HepG2 (cell line): ENCODE measurements around the gene GPR149.

Source experiments
- ATF2 ChIP-seq: sonication (generic); formaldehyde crosslinking; IDR thresholded peaks from 2 replicates; pipeline ENCODE4 v1.4.0; 2020; ENCODE audit warnings: missing genetic modification reagents
- CREM ChIP-seq, 2 experiments: sonication (generic) in 1 of 2; formaldehyde crosslinking in 1 of 2; IDR thresholded peaks; 2 replicates each; pipeline versions ENCODE4 v1.4.0 to v1.6.1; 2016 to 2020; ENCODE audit warnings: antibody characterized with exemption in 1 of 2, mild to moderate bottlenecking in 1 of 2, missing genetic modification reagents in 1 of 2
- ELK4 ChIP-seq: sonication (generic); formaldehyde crosslinking; IDR thresholded peaks from 2 replicates; pipeline ENCODE4 v1.9.0; 2021; ENCODE audit warnings: missing genetic modification reagents, borderline replicate concordance
- HMGXB4 ChIP-seq, 2 experiments: sonication (generic) in 1 of 2; formaldehyde crosslinking in 1 of 2; IDR thresholded peaks; 2 replicates each; pipeline versions ENCODE4 v1.4.0 to v1.6.1; 2018 to 2020; ENCODE audit warnings: missing genetic modification reagents in 2 of 2, borderline replicate concordance in 1 of 2, low read depth in 1 of 2, mild to moderate bottlenecking in 1 of 2, missing biosample characterization in 1 of 2
- IRF9 ChIP-seq: sonication (generic); formaldehyde crosslinking; IDR thresholded peaks from 2 replicates; pipeline ENCODE4 v1.8.0; 2022; ENCODE audit warnings: missing genetic modification reagents, mild to moderate bottlenecking, borderline replicate concordance
- KDM2A ChIP-seq: sonication (generic); formaldehyde crosslinking; IDR thresholded peaks from 2 replicates; pipeline ENCODE4 v1.4.0; 2020; ENCODE audit warnings: low read depth, missing genetic modification reagents, borderline replicate concordance
- POLR2A ChIP-seq, 2 experiments: IDR thresholded peaks; 2 replicates each; pipeline ENCODE4 v1.6.1; 2011; ENCODE audit warnings: low read depth in 2 of 2, low read length in 2 of 2, mild to moderate bottlenecking in 1 of 2, moderate library complexity in 1 of 2; ENCODE audit not compliant: insufficient read depth in 1 of 2
- POLR2AphosphoS2 ChIP-seq: IDR thresholded peaks from 2 replicates; pipeline ENCODE4 v1.6.1; 2011; ENCODE audit warnings: low read depth, low read length, improper control_type of control experiment

- no peak for TF ChIP-seq POLR2AphosphoS2
- no peak for TF ChIP-seq KDM2A (CRISPR knock-in tag)
- TF ChIP-seq IRF9 (CRISPR knock-in tag) = no peak
- no peak for TF ChIP-seq ELK4 (CRISPR knock-in tag)
- TF ChIP-seq POLR2A (IDR thresholded peaks at IDR 0.05; ENCODE audit: insufficient read depth in 1 of 2, low read depth in 2 of 2, low read length in 2 of 2) = no peak
- TF ChIP-seq CREM (IDR thresholded peaks at IDR 0.05) = no peak
- TF ChIP-seq CREM (CRISPR knock-in tag; IDR thresholded peaks at IDR 0.05) = no peak
- TF ChIP-seq ATF2 (CRISPR knock-in tag) = no peak
- TF ChIP-seq HMGXB4 (CRISPR knock-in tag; IDR thresholded peaks at IDR 0.05; ENCODE audit: borderline replicate concordance in 1 of 2, low read depth in 1 of 2) = no peak
Observed at GRCh38 chr3:154304936-154305335, 125.1 kb downstream of the GPR149 start.
